GM18868 (cell line): Measurements from ENCODE around the gene TPK1.
"Not testable (repeated sequence)": the region's sequence is repeated elsewhere in the genome, so short reads cannot be mapped to it uniquely, and the experiment has no call there.

ENCODE experiments used
- ATAC-seq: cut with Tn5 transposase; IDR thresholded peaks from one replicate; pipeline ENCODE4 v1.9.1; 2021; ENCODE audit warnings: mild to moderate bottlenecking, moderate library complexity; ENCODE audit not compliant: unreplicated experiment

The TPK1 gene

GRCh38 chr7:144427539-144427938 is 408.3 kb downstream of the TPK1 start:
- not testable (repeated sequence) for ATAC-seq

GRCh38 chr7:144418931-144419330 is 416.9 kb downstream of the TPK1 start:
- ATAC-seq: not testable (repeated sequence)

GRCh38 chr7:144416341-144416740 is 419.5 kb downstream of the TPK1 start:
- no peak for ATAC-seq

GRCh38 chr7:144415858-144416257 is 420.0 kb downstream of the TPK1 start:
- no peak for ATAC-seq

- no peak for ATAC-seq
Measured at GRCh38 chr7:144414815-144415214, 421.0 kb downstream of the TPK1 start.

GRCh38 chr7:144410441-144410840 is 425.4 kb downstream of the TPK1 start:
- ATAC-seq: no peak

- no peak for ATAC-seq
Measured at GRCh38 chr7:144408121-144408520, 427.7 kb downstream of the TPK1 start.

- no peak for ATAC-seq
Measured at GRCh38 chr7:144407266-144407931, 428.5 kb downstream of the TPK1 start.

- no peak for ATAC-seq
Measured at GRCh38 chr7:144404946-144405345, 430.9 kb downstream of the TPK1 start.

GRCh38 chr7:144403649-144404061 is 432.2 kb downstream of the TPK1 start, which contains the start of gene NOBOX:
TSS of gene NOBOX (minus strand) at chr7:144403693.
- ATAC-seq: no peak

- ATAC-seq: no peak
Measured at GRCh38 chr7:144403102-144403501, 432.8 kb downstream of the TPK1 start.
